Neuronal stem cell (in vitro differentiated cells): Measurements from ENCODE around the gene NTHL1.

Experiments
- DNase-seq: peaks from one replicate; pipeline ENCODE4 v3.0.0-alpha.2; 2013; ENCODE audit warnings: low spot score
- H2AFZ ChIP-seq: one replicate; pipeline ENCODE4 v1.6.1; 2013; ENCODE audit warnings: mild to moderate bottlenecking, low read length, inconsistent platforms
- H2AK5ac ChIP-seq: 2 replicates; pipeline ENCODE4 v1.6.1; 2013; ENCODE audit warnings: low read depth, mild to moderate bottlenecking, inconsistent platforms, low read length, moderate library complexity, mixed read lengths
- H2BK120ac ChIP-seq: 2 replicates; pipeline ENCODE4 v1.6.1; 2013; ENCODE audit warnings: low read depth, mild to moderate bottlenecking, inconsistent platforms, low read length, moderate library complexity, mixed read lengths
- H2BK12ac ChIP-seq: one replicate; pipeline ENCODE4 v1.6.1; 2013; ENCODE audit warnings: low read length, inconsistent platforms
- H2BK15ac ChIP-seq: 2 replicates; pipeline ENCODE4 v1.6.1; 2013; ENCODE audit warnings: mild to moderate bottlenecking, low read length, inconsistent platforms, mixed read lengths
- H2BK5ac ChIP-seq: one replicate; pipeline ENCODE4 v1.6.1; 2013; ENCODE audit warnings: inconsistent platforms, mild to moderate bottlenecking, low read length, moderate library complexity
- H3K14ac ChIP-seq: one replicate; pipeline ENCODE4 v1.6.1; 2013; ENCODE audit warnings: low read length, inconsistent platforms
- H3K18ac ChIP-seq: 2 replicates; pipeline ENCODE4 v1.6.1; 2013; ENCODE audit warnings: low read length, inconsistent platforms
- H3K23ac ChIP-seq: 2 replicates; pipeline ENCODE4 v1.6.1; 2013; ENCODE audit warnings: low read depth, mild to moderate bottlenecking, mixed read lengths, low read length, inconsistent platforms; ENCODE audit not compliant: poor library complexity
- H3K27ac ChIP-seq: replicated peaks from 3 replicates; pipeline ENCODE4 v1.5.1; 2013; ENCODE audit warnings: low read length, inconsistent platforms
- H3K27me3 ChIP-seq, 3 experiments: 2 replicates each; pipeline ENCODE4 v1.6.1; 2013; ENCODE audit warnings: low read length in 3 of 3, mild to moderate bottlenecking in 2 of 3, inconsistent platforms in 1 of 3, low read depth in 1 of 3, mixed read lengths in 1 of 3, moderate library complexity in 1 of 3; ENCODE audit not compliant: control insufficient read depth in 3 of 3, insufficient read depth in 3 of 3
- H3K36me3 ChIP-seq, 2 donors: replicated peaks in 1 of 2; 2 replicates each; pipeline ENCODE4 v1.6.1; 2013; ENCODE audit warnings: low read length in 2 of 2; ENCODE audit not compliant: control insufficient read depth in 2 of 2, insufficient read depth in 2 of 2
- H3K4ac ChIP-seq: 2 replicates; pipeline ENCODE4 v1.6.1; 2013; ENCODE audit warnings: inconsistent platforms, mild to moderate bottlenecking, low read length, moderate library complexity
- H3K4me1 ChIP-seq, 2 donors: 1 replicate in 1 of 2; 2 replicates in 1 of 2; pipeline ENCODE4 v1.6.1; 2013; ENCODE audit warnings: low read length in 2 of 2, low read depth in 1 of 2; ENCODE audit not compliant: control insufficient read depth in 2 of 2, insufficient read depth in 1 of 2
- H3K4me2 ChIP-seq: one replicate; pipeline ENCODE4 v1.6.1; 2013; ENCODE audit warnings: mild to moderate bottlenecking, low read length, inconsistent platforms; ENCODE audit not compliant: insufficient read depth, poor library complexity, severe bottlenecking
- H3K4me3 ChIP-seq, 2 donors: 2 replicates each; pipeline ENCODE4 v1.5.1; 2013; ENCODE audit warnings: low read length in 2 of 2, mild to moderate bottlenecking in 2 of 2, inconsistent platforms in 1 of 2, moderate library complexity in 1 of 2
- H3K79me1 ChIP-seq: one replicate; pipeline ENCODE4 v1.6.1; 2013; ENCODE audit warnings: low read depth, mild to moderate bottlenecking, inconsistent platforms, low read length, moderate library complexity
- H3K9ac ChIP-seq: one replicate; pipeline ENCODE4 v1.6.1; 2013; ENCODE audit warnings: mild to moderate bottlenecking, low read depth, low read length, inconsistent platforms; ENCODE audit not compliant: poor library complexity
- H3K9me3 ChIP-seq, 2 donors: replicated peaks in 1 of 2; 2 replicates each; pipeline versions ENCODE3 to v1.6.1; 2013; ENCODE audit warnings: low read length in 2 of 2, mild to moderate bottlenecking in 2 of 2, inconsistent platforms in 1 of 2, low read depth in 1 of 2, mixed read lengths in 1 of 2, moderate library complexity in 1 of 2; ENCODE audit not compliant: control insufficient read depth in 2 of 2, insufficient read depth in 1 of 2
- H4K8ac ChIP-seq: one replicate; pipeline ENCODE4 v1.6.1; 2013; ENCODE audit warnings: low read depth, mild to moderate bottlenecking, inconsistent platforms, low read length, moderate library complexity
- H4K91ac ChIP-seq: one replicate; pipeline ENCODE4 v1.6.1; 2013; ENCODE audit warnings: low read length, low read depth, mild to moderate bottlenecking, inconsistent platforms; ENCODE audit not compliant: poor library complexity
- WGBS, 2 donors: extraction: QIAGEN DNeasy Blood & Tissue Kit; methylation state at CpG; one replicate each; pipeline ENCODE4 v1.1.7; 2013; ENCODE audit warnings: missing lambda C conversion rate in 2 of 2, mixed read lengths in 1 of 2; ENCODE audit not compliant: insufficient read length in 2 of 2, insufficient replicate concordance in 1 of 2; ENCODE audit errors: extremely low coverage in 2 of 2; 5-methylcytosine and 5-hydroxymethylcytosine counted together

Gene NTHL1

DNA sequence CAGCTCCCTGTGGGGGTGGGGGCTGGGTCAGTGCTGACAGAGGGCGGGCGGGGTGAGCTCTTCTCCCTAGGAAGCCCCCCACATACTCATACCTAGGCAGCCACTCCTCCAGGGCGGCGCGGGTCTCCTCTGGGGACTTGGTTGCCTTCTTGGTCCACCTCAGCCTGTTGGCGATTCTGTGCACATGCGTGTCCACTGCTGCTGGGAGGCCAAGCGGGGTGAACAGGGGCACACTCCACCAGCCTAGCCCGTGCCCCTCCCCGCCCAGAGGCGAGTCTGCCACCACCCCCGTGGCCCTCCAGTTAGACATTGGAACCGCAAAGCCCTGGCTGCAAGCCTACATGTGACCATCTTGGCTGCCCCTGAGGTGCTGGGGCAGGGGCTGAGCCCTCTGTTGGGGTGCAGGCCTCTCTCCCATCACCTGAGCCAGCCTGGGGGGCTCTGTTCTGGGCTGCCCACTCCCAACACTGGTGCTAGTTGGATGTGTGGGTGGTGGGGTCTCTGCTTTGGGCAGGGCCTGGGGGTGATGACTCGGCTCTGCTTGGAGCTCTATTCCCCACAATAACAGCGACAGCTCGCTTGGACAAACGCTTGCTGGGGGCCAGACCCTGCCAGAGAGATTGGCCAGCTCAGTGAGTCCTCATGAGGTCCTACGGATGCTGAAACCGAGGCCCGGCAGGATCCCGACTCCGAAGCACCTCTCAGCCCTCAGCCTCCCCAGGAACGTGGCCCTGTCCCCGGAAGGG, 7.4 kb downstream of the NTHL1 start:
- Histone ChIP-seq H3K9ac (peak overlapping the region; percentile 44), H2BK120ac (no peak overlapping the region), H2AFZ (no peak overlapping the region), H3K36me3 (peaks cover 0 to 8% of the 10 kb centered on the region in 2 donors), H3K79me1 (peaks cover 4% of the 10 kb centered on the region), H4K91ac (no peak overlapping the region), H3K14ac (no peak overlapping the region), H2BK5ac (no peak overlapping the region), H2BK15ac (no peak overlapping the region), H3K4me3 (no peak overlapping the region), H3K27me3 (no peaks in the 10 kb centered on the region), H3K27ac (no peak overlapping the region), H4K8ac (no peak overlapping the region), H3K4me2 (no peak overlapping the region), H2AK5ac (no peak overlapping the region), H2BK12ac (peak overlapping the region; percentile 22), H3K9me3 (no peaks in the 10 kb centered on the region), H3K23ac (peak overlapping the region; percentile 43), H3K4me1 (peaks cover 4 to 19% of the 10 kb centered on the region in 2 donors), H3K4ac (peak overlapping the region; percentile 53), H3K18ac (peak overlapping the region; percentile 28)
- no peak for DNase-seq
- WGBS, 2 donors, result no CpG with 5 or more reads among the region's 24 CpGs

DNA sequence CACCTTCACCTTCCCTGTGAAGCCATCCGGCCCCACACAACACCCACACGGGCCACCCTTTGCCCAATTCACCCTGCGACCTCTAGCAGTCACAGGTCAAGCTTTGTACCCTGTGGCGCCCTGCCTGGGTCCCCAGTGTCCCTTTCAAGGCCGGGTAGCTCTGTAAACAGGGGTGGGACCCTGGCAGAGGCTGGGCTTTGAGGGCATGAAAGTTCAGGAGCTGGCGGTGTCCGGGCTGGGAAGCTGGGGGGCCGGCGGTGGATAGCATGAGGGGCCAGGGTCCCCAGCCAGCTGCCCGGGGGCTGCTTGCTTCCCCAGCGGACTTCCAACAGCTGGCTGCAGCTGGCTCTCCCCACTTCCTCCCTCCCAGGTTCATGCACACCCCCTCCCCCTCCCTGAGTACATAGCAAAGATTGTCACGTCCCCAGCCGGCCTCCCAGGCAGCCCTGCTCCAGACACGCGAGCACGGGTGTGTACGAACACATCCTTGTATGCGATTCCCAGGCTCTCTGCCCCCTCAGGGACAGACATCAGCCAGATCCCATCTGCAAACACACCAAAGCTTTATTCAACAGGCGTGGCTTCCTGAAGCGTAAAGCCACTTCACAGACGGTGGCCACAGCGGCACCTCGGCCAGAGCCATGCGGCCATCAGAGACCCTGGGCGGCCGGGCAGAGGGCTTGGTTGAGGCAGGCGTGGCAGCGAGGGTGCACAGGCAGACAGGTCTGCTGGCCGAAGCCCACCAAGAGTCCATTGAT, 8.2 kb downstream of the NTHL1 start:
- Histone ChIP-seq H3K36me3 (peaks cover 0 to 6% of the 10 kb centered on the region in 2 donors), H3K9me3 (no peaks in the 10 kb centered on the region), H3K4me3 (no peak overlapping the region), H3K79me1 (peaks cover 5% of the 10 kb centered on the region), H3K23ac (peak overlapping the region; percentile 85), H3K27ac (no peak overlapping the region), H3K14ac (no peak overlapping the region), H3K18ac (no peak overlapping the region), H2BK120ac (no peak overlapping the region), H3K4ac (no peak overlapping the region), H2BK12ac (peak overlapping the region; percentile 46), H2BK15ac (peak overlapping the region; percentile 37), H2AFZ (no peak overlapping the region), H3K4me1 (peaks cover 4 to 19% of the 10 kb centered on the region in 2 donors), H2BK5ac (no peak overlapping the region), H3K4me2 (no peak overlapping the region), H3K27me3 (no peaks in the 10 kb centered on the region), H3K9ac (peak overlapping the region; percentile 63), H4K8ac (no peak overlapping the region), H4K91ac (no peak overlapping the region), H2AK5ac (no peak overlapping the region)
- DNase-seq, result no peak
- WGBS, 2 donors, result no CpG with 5 or more reads among the region's 29 CpGs

DNA sequence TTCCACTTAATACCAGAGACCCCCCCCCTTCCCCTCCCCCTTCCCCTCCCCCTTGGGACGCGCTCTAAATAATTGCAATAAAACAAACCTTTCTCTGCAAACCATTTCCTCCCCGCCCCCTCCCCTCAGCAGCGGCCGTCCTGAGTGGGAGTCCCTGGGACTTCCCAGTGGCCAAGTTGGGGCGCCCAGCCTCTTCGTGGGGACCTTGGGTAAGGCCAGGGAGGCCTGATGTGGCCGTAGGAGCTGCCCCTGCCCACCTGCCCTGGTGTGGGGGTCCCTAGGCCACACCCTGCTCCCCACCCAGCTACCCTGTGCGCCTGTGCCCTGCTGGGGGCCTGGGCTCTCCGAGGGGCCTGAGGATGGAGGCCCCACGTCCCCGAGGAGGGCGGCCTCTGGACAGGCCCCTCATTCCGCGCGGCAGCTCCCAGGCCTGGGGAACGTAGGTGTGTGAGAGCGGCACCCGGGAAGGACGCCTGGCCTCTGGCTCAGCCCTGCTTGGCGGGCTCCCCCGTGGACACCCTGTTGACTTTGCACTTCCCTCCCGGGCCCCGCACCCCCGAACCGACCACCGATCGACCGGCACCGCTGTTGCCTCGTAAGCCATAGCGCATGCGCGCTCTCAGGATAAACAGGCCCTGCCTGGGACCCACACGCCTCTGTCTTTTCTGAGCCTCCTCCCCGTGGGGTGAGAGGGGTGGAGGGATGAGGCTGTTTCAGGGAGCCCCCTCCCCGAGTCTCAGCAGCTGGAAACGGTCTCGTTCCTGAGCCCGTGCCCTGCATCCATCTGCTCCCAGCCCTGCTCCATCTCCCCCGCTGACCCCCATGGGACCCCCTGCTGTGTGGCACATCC, 9.0 kb downstream of the NTHL1 start:
- H3K14ac ChIP-seq, result no peak overlapping the region
- peaks cover 5 to 24% of the 10 kb centered on the region in 2 donors for H3K4me1 ChIP-seq
- H2BK5ac ChIP-seq, result no peak overlapping the region
- peak overlapping the region; percentile 28 for H2AK5ac ChIP-seq
- H2BK15ac ChIP-seq, result peak overlapping the region; percentile 37
- no peak overlapping the region for H2BK12ac ChIP-seq
- peak overlapping the region; percentile 43 for H4K8ac ChIP-seq
- H3K23ac ChIP-seq, result peak overlapping the region; percentile 43
- H3K27ac ChIP-seq, result no peak overlapping the region
- H3K36me3 ChIP-seq, result peaks cover 0 to 6% of the 10 kb centered on the region in 2 donors
- no peak overlapping the region for H3K4me2 ChIP-seq
- no peak for DNase-seq
- no peak overlapping the region for H4K91ac ChIP-seq
- no peak overlapping the region for H3K4me3 ChIP-seq
- H2AFZ ChIP-seq, result no peak overlapping the region
- no peak overlapping the region for H2BK120ac ChIP-seq
- WGBS, 2 donors, result no CpG with 5 or more reads among the region's 41 CpGs
- peak overlapping the region; percentile 48 for H3K18ac ChIP-seq
- H3K9ac ChIP-seq, result peak overlapping the region; percentile 70
- H3K27me3 ChIP-seq, result no peaks in the 10 kb centered on the region
- H3K79me1 ChIP-seq, result peaks cover 5% of the 10 kb centered on the region
- H3K9me3 ChIP-seq, result no peaks in the 10 kb centered on the region
- H3K4ac ChIP-seq, result no peak overlapping the region
